H1 (cell line): ENCODE data around the gene KRTAP4-7. TPM values are rescaled to one million over a fixed set of nuclear protein-coding genes. Genes with fewer than 3 reads are reported as not detected.
"Not testable (repeated sequence)": the region's sequence is repeated elsewhere in the genome, so short reads cannot be mapped to it uniquely, and the experiment has no call there.

Experiments
- CTCF ChIA-PET: fragments of 300-600 bp; sonication (Branson Sonifier 250); formaldehyde crosslinking; loops from one replicate; lab custom pipeline; 2021; ENCODE audit not compliant: partially characterized antibody; lab: Charles Lee
- POLR2A ChIA-PET: fragments of 300-600 bp; sonication (Branson Sonifier 250); formaldehyde crosslinking; loops from one replicate; lab custom pipeline; 2021; ENCODE audit warnings: inconsistent platforms; ENCODE audit not compliant: partially characterized antibody; lab: Charles Lee
- DNase-seq, 2 experiments: peaks; one replicate each; pipeline versions ENCODE4 v3.0.0 to v3.0.0-alpha.2; 2010 to 2022; ENCODE audit warnings: low spot score in 2 of 2, low read depth in 1 of 2, mixed read lengths in 1 of 2
- FAIRE-seq: peaks from 2 replicates; lab custom pipeline; 2011; peaks lifted over from hg19 to GRCh38; lab: Jason Lieb, UNC
- H2AFZ ChIP-seq: 2 replicates; pipeline ENCODE4 v1.8.1; 2012; ENCODE audit warnings: low read length, inconsistent platforms
- H2AK5ac ChIP-seq: 2 replicates; pipeline ENCODE4 v1.6.1; 2013; ENCODE audit warnings: low read depth, low read length
- H2BK120ac ChIP-seq: replicated peaks from 2 replicates; pipeline ENCODE3; 2013; ENCODE audit warnings: low read depth, low read length, inconsistent platforms
- H2BK12ac ChIP-seq: 2 replicates; pipeline ENCODE4 v1.6.1; 2013; ENCODE audit warnings: low read depth, low read length
- H2BK15ac ChIP-seq: 2 replicates; pipeline ENCODE4 v1.6.1; 2013; ENCODE audit warnings: low read length
- H2BK20ac ChIP-seq: 2 replicates; pipeline ENCODE4 v1.6.1; 2013; ENCODE audit warnings: low read length
- H2BK5ac ChIP-seq: 2 replicates; pipeline ENCODE4 v1.6.1; 2013; ENCODE audit warnings: low read depth, low read length
- H3K14ac ChIP-seq: 2 replicates; pipeline ENCODE4 v1.6.1; 2013; ENCODE audit warnings: inconsistent platforms; ENCODE audit not compliant: insufficient read length
- H3K18ac ChIP-seq: 2 replicates; pipeline ENCODE4 v1.6.1; 2013; ENCODE audit warnings: low read length; ENCODE audit errors: extremely low read depth
- H3K23ac ChIP-seq: 2 replicates; pipeline ENCODE4 v1.6.1; 2013; ENCODE audit warnings: inconsistent platforms; ENCODE audit not compliant: insufficient read length
- H3K23me2 ChIP-seq: 2 replicates; pipeline ENCODE4 v1.6.1; 2013; ENCODE audit warnings: low read depth, low read length
- H3K27ac ChIP-seq: 2 replicates; pipeline ENCODE4 v1.6.1; 2011; ENCODE audit warnings: low read depth, low read length, inconsistent platforms
- H3K27me3 ChIP-seq, 4 experiments: replicated peaks in 1 of 4; 1 replicate in 1 of 4; 2 replicates in 3 of 4; pipeline versions ENCODE4 v1.6.1 to v1.8.1; 2011 to 2013; ENCODE audit warnings: low read length in 3 of 4, mild to moderate bottlenecking in 3 of 4, inconsistent platforms in 2 of 4, mixed read lengths in 2 of 4, moderate library complexity in 1 of 4; ENCODE audit not compliant: control insufficient read depth in 3 of 4, insufficient read depth in 3 of 4; ENCODE audit errors: extremely low read depth in 1 of 4
- H3K36me3 ChIP-seq, 4 experiments: 2 replicates each; pipeline versions ENCODE4 v1.6.1 to v1.8.1; 2011 to 2013; ENCODE audit warnings: mild to moderate bottlenecking in 4 of 4, low read length in 3 of 4, moderate library complexity in 2 of 4, control low read depth in 1 of 4, inconsistent platforms in 1 of 4; ENCODE audit not compliant: insufficient read depth in 4 of 4, control insufficient read depth in 2 of 4
- H3K4ac ChIP-seq: replicated peaks from 2 replicates; pipeline ENCODE3; 2013; ENCODE audit warnings: low read length, low read depth, mixed read lengths, inconsistent platforms; ENCODE audit not compliant: insufficient read length
- H3K4me1 ChIP-seq, 4 experiments: replicated peaks in 1 of 4; 1 replicate in 1 of 4; 2 replicates in 3 of 4; pipeline versions ENCODE4 v1.6.1 to v1.8.1; 2011 to 2013; ENCODE audit warnings: low read length in 3 of 4, inconsistent platforms in 2 of 4, mixed read lengths in 1 of 4; ENCODE audit not compliant: insufficient read depth in 4 of 4, control insufficient read depth in 3 of 4
- H3K4me2 ChIP-seq, 2 experiments: 2 replicates each; pipeline versions ENCODE4 v1.6.1 to v1.8.1; 2011 to 2013; ENCODE audit warnings: low read depth in 2 of 2, low read length in 2 of 2, control low read depth in 1 of 2, inconsistent platforms in 1 of 2, mild to moderate bottlenecking in 1 of 2; ENCODE audit not compliant: insufficient read depth in 1 of 2
- H3K4me3 ChIP-seq, 4 experiments: fragments of 200-600, 300-600 bp in 1 of 4; sonication (generic), shearing (Covaris generic), sonication (Bioruptor Twin) in 1 of 4; 2 replicates each; pipeline versions ENCODE4 v1.5.1 to v1.8.1; 2011 to 2016; ENCODE audit warnings: low read length in 4 of 4, low read depth in 3 of 4, control low read depth in 2 of 4, inconsistent platforms in 2 of 4, mild to moderate bottlenecking in 2 of 4, mixed read lengths in 1 of 4, moderate library complexity in 1 of 4; ENCODE audit not compliant: insufficient read depth in 2 of 4; ENCODE audit errors: extremely low read depth in 1 of 4
- H3K56ac ChIP-seq: replicated peaks from 2 replicates; pipeline ENCODE3; 2013; ENCODE audit warnings: low read depth, mild to moderate bottlenecking, mixed read lengths, low read length, inconsistent platforms; ENCODE audit not compliant: insufficient read length
- H3K79me1 ChIP-seq: 2 replicates; pipeline ENCODE4 v1.6.1; 2013; ENCODE audit warnings: low read depth, low read length, control low read depth
- H3K79me2 ChIP-seq, 2 experiments: 2 replicates each; pipeline versions ENCODE4 v1.6.1 to v1.8.1; 2012 to 2013; ENCODE audit warnings: low read length in 2 of 2, mild to moderate bottlenecking in 2 of 2, inconsistent platforms in 1 of 2; ENCODE audit not compliant: insufficient read depth in 2 of 2, control insufficient read depth in 1 of 2
- H3K9ac ChIP-seq, 4 experiments: replicated peaks in 1 of 4; 1 replicate in 1 of 4; 2 replicates in 3 of 4; pipeline versions ENCODE4 v1.6.1 to v1.8.1; 2011 to 2013; ENCODE audit warnings: low read depth in 3 of 4, low read length in 3 of 4, control low read depth in 2 of 4, mild to moderate bottlenecking in 2 of 4, moderate library complexity in 2 of 4, inconsistent platforms in 1 of 4; ENCODE audit errors: extremely low read depth in 1 of 4
- H3K9me3 ChIP-seq, 2 experiments: 2 replicates each; pipeline versions ENCODE4 v1.6.1 to v1.8.1; 2012 to 2013; ENCODE audit warnings: mild to moderate bottlenecking in 2 of 2, moderate library complexity in 2 of 2, control low read depth in 1 of 2, inconsistent platforms in 1 of 2, low read depth in 1 of 2, low read length in 1 of 2, mixed read lengths in 1 of 2; ENCODE audit not compliant: insufficient read depth in 2 of 2
- H4K20me1 ChIP-seq, 2 experiments: replicated peaks in 1 of 2; 2 replicates each; pipeline versions ENCODE3 to v1.8.1; 2011 to 2013; ENCODE audit warnings: inconsistent platforms in 2 of 2, low read length in 2 of 2, mild to moderate bottlenecking in 1 of 2; ENCODE audit not compliant: insufficient read depth in 2 of 2, control insufficient read depth in 1 of 2
- H4K5ac ChIP-seq: 2 replicates; pipeline ENCODE4 v1.6.1; 2013; ENCODE audit warnings: low read length, low read depth, mixed read lengths, inconsistent platforms; ENCODE audit not compliant: insufficient read length
- H4K8ac ChIP-seq: 2 replicates; pipeline ENCODE4 v1.8.0; 2013; ENCODE audit warnings: mild to moderate bottlenecking, moderate library complexity, low read length, inconsistent platforms; ENCODE audit not compliant: insufficient read depth; ENCODE audit errors: extremely low read depth
- H4K91ac ChIP-seq: replicated peaks from 2 replicates; pipeline ENCODE3; 2013; ENCODE audit warnings: low read length, mixed read lengths, inconsistent platforms; ENCODE audit not compliant: insufficient read length
- WGBS, 2 experiments: shearing (Covaris generic) in 1 of 2; methylation state at CpG; one replicate each; pipeline versions ENCODE4 v1.1.6 to v1.1.7; 2013 to 2015; ENCODE audit warnings: low lambda C conversion rate in 2 of 2, mixed read lengths in 2 of 2, inconsistent platforms in 1 of 2, low coverage in 1 of 2, missing lambda C conversion rate in 1 of 2; ENCODE audit not compliant: insufficient replicate concordance in 2 of 2, insufficient coverage in 1 of 2, insufficient read length in 1 of 2; ENCODE audit errors: extremely low coverage in 1 of 2, missing lambda C conversion rate in 1 of 2; 5-methylcytosine and 5-hydroxymethylcytosine counted together
- polyA plus RNA-seq, 7 experiments: library from polyadenylated mRNA; depleted of rRNA in 3 of 7; stranded (reverse) in 5 of 7; unstranded in 2 of 7; fragments of >200 nt in 5 of 7; fragments of 200-250 nt in 2 of 7; gene quantifications; 1 replicate in 5 of 7; 2 replicates in 1 of 7; 4 replicates in 1 of 7; pipeline versions ENCODE4 v1.2.1 to v1.2.3, GENCODE V29; 2011 to 2013; ENCODE audit warnings: missing spikeins in 2 of 7, mixed read lengths in 2 of 7
- total RNA-seq: library from RNA; stranded (reverse); fragmentation: NEBNext Ultra II Directional; extraction: Animal tissue kit (Norgen Biotek cat#: 25700); gene quantifications from 2 replicates; pipeline ENCODE4 v1.2.1, GENCODE V29; 2021

KRTAP4-7 gene
- total and polyA plus RNA-seq, 2 of the 8 experiments (the other 6 are each of a cell fraction or from before 2014, with no cell fraction given), result not detected

DNA sequence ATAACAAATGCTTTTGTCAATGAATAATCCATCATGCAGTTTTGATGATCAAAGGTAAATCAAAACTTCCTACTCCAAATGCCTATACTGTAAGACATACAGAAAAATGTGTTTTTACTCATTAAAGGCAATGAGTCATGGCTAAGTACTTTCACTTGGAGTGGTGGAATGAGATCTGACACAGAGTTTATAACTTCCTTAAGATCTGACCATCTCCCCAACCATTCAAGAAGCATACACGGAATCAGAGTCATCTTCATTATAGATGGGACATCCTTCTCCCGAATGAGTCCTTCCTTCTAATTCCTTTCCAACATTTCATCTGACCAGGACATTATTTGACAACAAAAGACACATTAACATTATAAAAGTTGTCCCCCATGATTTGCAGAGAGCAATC lies 523 bp upstream of the KRTAP4-7 start:
- 86% methylated on average over 2 of the region's 2 CpGs; no CpG with 5 or more reads in 1 of the 2 experiments for WGBS, 2 experiments

DNA sequence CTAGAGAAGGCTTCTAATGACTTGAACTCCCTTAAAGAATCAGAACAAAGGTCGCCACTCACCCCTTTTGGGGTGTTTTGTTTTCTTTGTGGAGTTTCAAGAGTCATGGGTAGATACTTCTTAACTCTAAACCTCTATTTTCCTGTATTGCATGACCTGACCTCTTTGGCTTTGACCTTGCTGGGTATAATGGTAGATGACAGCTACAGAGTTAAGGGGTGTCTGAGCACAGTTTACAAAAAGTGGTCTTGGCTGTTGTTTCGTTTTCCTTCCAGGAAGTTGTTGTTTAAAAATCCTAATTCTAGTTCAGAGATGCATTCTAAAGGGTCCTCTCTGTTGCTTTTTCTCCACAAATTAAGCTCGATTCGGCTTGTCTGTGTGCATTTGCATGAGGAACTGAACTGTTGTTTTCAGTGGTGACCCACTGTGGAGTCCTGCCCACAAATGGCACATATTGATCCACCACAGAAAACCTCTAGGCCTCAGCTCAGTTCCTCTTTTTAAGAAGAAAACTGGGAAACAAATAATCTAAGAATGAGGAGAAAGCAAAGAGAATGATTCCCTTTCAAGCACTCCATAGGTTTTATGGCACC lies 4.9 kb downstream of the KRTAP4-7 start:
- H3K4me1 ChIP-seq, POLR2A ChIA-PET: not testable (repeated sequence)
- WGBS, 2 experiments, result 64% methylated on average over 4 of the region's 4 CpGs; no CpG with 5 or more reads in 1 of the 2 experiments

More for the DNA sequence above, 523 bp upstream of the KRTAP4-7 start:
- H2AFZ ChIP-seq, H2BK12ac ChIP-seq, H2BK15ac ChIP-seq, H3K56ac ChIP-seq, H4K5ac ChIP-seq, H3K36me3 ChIP-seq, H3K4me3 ChIP-seq, H3K23ac ChIP-seq, H2BK120ac ChIP-seq, H4K20me1 ChIP-seq, H3K23me2 ChIP-seq, H2AK5ac ChIP-seq, H4K8ac ChIP-seq, POLR2A ChIA-PET, H3K4me1 ChIP-seq, H3K4me2 ChIP-seq, H3K4ac ChIP-seq, H2BK20ac ChIP-seq, H3K79me1 ChIP-seq, H3K79me2 ChIP-seq, H2BK5ac ChIP-seq, H3K27me3 ChIP-seq, FAIRE-seq, H3K27ac ChIP-seq, H3K9me3 ChIP-seq, H3K9ac ChIP-seq, H4K91ac ChIP-seq, CTCF ChIA-PET, H3K14ac ChIP-seq, H3K18ac ChIP-seq, DNase-seq: not testable (repeated sequence)

More for the DNA sequence above, 4.9 kb downstream of the KRTAP4-7 start:
- H2BK120ac ChIP-seq, H4K8ac ChIP-seq, H2BK20ac ChIP-seq, H3K56ac ChIP-seq, CTCF ChIA-PET, H4K91ac ChIP-seq, H3K79me1 ChIP-seq, H3K4me3 ChIP-seq, H3K23ac ChIP-seq, FAIRE-seq, H3K27me3 ChIP-seq, H4K20me1 ChIP-seq, H4K5ac ChIP-seq, H2BK12ac ChIP-seq, H3K79me2 ChIP-seq, H3K9me3 ChIP-seq, H3K36me3 ChIP-seq, H2BK15ac ChIP-seq, H2BK5ac ChIP-seq, H3K14ac ChIP-seq, H3K27ac ChIP-seq, H3K23me2 ChIP-seq, H3K4ac ChIP-seq, H2AFZ ChIP-seq, H3K18ac ChIP-seq, DNase-seq, H3K4me2 ChIP-seq, H3K9ac ChIP-seq, H2AK5ac ChIP-seq: not testable (repeated sequence)
